ENCODE data around the gene MSH5.

DNA sequence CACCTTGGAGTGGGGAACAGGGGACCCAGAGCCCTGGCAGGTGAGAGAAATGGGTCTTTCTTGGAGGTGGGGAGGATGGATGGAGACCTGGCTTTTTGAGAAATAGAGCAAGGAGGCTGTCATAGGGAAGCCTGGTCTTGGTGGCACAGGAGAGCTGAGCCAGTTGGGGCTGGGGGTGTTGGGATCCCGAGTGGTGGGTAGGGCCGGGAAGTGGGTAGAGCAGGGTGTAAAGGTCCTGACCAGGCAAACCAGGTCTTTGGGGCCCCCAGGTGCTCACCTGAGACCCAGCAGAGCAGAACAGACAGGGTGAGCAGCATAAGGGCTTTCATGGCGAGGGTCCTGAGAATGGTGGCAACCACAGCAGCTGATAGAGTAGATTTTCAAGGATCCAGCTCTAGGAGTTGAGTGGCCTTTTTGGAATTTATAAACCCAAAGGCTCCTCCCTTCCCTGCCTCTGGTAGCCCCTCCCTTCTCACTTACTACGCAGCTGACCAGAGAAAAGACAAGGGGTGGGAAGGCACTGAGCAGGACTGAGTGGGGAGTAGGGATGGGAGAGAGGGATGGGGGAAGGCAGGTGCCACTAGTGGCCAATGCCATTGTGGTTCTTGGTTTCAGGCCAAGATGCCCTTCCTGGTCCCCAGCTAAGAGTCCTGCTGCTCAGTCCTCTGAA, 18.3 kb upstream of the MSH5 start, which contains the start of gene LY6G6C:
- TF ChIP-seq, protein P1, sequence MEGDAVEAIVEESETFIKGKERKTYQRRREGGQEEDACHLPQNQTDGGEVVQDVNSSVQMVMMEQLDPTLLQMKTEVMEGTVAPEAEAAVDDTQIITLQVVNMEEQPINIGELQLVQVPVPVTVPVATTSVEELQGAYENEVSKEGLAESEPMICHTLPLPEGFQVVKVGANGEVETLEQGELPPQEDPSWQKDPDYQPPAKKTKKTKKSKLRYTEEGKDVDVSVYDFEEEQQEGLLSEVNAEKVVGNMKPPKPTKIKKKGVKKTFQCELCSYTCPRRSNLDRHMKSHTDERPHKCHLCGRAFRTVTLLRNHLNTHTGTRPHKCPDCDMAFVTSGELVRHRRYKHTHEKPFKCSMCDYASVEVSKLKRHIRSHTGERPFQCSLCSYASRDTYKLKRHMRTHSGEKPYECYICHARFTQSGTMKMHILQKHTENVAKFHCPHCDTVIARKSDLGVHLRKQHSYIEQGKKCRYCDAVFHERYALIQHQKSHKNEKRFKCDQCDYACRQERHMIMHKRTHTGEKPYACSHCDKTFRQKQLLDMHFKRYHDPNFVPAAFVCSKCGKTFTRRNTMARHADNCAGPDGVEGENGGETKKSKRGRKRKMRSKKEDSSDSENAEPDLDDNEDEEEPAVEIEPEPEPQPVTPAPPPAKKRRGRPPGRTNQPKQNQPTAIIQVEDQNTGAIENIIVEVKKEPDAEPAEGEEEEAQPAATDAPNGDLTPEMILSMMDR (IDR thresholded peaks at IDR 0.05) = no peak
- TF ChIP-seq, protein P2, sequence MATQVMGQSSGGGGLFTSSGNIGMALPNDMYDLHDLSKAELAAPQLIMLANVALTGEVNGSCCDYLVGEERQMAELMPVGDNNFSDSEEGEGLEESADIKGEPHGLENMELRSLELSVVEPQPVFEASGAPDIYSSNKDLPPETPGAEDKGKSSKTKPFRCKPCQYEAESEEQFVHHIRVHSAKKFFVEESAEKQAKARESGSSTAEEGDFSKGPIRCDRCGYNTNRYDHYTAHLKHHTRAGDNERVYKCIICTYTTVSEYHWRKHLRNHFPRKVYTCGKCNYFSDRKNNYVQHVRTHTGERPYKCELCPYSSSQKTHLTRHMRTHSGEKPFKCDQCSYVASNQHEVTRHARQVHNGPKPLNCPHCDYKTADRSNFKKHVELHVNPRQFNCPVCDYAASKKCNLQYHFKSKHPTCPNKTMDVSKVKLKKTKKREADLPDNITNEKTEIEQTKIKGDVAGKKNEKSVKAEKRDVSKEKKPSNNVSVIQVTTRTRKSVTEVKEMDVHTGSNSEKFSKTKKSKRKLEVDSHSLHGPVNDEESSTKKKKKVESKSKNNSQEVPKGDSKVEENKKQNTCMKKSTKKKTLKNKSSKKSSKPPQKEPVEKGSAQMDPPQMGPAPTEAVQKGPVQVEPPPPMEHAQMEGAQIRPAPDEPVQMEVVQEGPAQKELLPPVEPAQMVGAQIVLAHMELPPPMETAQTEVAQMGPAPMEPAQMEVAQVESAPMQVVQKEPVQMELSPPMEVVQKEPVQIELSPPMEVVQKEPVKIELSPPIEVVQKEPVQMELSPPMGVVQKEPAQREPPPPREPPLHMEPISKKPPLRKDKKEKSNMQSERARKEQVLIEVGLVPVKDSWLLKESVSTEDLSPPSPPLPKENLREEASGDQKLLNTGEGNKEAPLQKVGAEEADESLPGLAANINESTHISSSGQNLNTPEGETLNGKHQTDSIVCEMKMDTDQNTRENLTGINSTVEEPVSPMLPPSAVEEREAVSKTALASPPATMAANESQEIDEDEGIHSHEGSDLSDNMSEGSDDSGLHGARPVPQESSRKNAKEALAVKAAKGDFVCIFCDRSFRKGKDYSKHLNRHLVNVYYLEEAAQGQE (IDR thresholded peaks at IDR 0.05; ENCODE audit: insufficient read depth in 1 of 2, low read depth in 2 of 2, low read length in 1 of 2) = no peak

Data from Panc1 (cell line).